Measurements from ENCODE around the gene ZPLD1. TPM values are rescaled to one million over a fixed set of nuclear protein-coding genes. Genes with fewer than 3 reads are reported as not detected.

Gene ZPLD1
- total RNA-seq, 1 experiment from 2014 or later, result not detected

DNA sequence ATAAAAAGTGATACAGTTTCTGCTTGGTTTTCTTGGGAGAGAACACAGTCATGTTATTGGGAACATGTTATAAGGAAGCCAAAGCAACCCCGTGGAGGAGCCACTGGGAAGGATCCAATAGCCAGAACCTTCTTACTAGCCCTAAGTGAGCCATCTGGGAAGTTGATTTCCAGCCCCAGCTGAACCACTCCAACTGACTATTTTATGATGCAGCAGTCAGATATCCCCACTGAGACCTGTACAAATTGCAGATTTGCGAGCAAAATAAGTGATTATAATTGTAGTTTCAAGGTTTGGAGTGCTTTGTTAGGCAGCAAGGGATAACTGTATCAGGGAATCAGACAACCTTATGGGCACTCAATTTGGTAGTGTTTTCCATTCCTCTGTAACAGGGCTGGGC lies 43.3 kb upstream of the ZPLD1 start:
- H3K4me2 ChIP-seq (ENCODE audit: insufficient read depth, insufficient read length, low read length), result no peak overlapping the region
- H2BK20ac ChIP-seq (ENCODE audit: low read depth, low read length, poor library complexity, severe bottlenecking), result no peak overlapping the region
- H4K20me1 ChIP-seq (ENCODE audit: control insufficient read depth, insufficient read depth, insufficient read length), result no peaks in the 10 kb centered on the region
- no peak overlapping the region for H4K8ac ChIP-seq (replicated peaks; ENCODE audit: insufficient read length, low read depth, low read length)
- no peak overlapping the region for H3K56ac ChIP-seq (ENCODE audit: insufficient read length, low read depth, low read length)
- H3K4me1 ChIP-seq (ENCODE audit: insufficient read depth, low read length), result no peaks in the 10 kb centered on the region
- H3K27me3 ChIP-seq (ENCODE audit: insufficient read depth, low read length), result no peaks in the 10 kb centered on the region
- H3K14ac ChIP-seq (ENCODE audit: insufficient read depth, low read length), result no peak overlapping the region
- H2BK15ac ChIP-seq (ENCODE audit: low read depth, low read length), result no peak overlapping the region
- no peak overlapping the region for H3K27ac ChIP-seq (ENCODE audit: insufficient read length, low read depth, low read length)
- H2BK120ac ChIP-seq (ENCODE audit: low read depth, low read length, poor library complexity, severe bottlenecking), result no peak overlapping the region
- H3K4ac ChIP-seq (ENCODE audit: low read depth, low read length), result no peak overlapping the region
- no peak overlapping the region for H3K23ac ChIP-seq (ENCODE audit: insufficient read length, low read depth, low read length)
- no peak overlapping the region for H4K91ac ChIP-seq (ENCODE audit: insufficient read length, low read depth, low read length)
- no peak overlapping the region for H3K18ac ChIP-seq (ENCODE audit: insufficient read length, low read depth, low read length)
- Mint-ChIP-seq H3K27ac (no peak overlapping the region), H3K36me3 (ENCODE audit: insufficient read depth in 1 of 3, low read depth in 3 of 3) (no peaks in the 10 kb centered on the region), H3K4me1 (0 out of 4 replicates have a peak, but pooled peaks cover 0 to 2% of the 10 kb centered on the region in 2 experiments), H3K9me3 (peaks cover 4 to 8% of the 10 kb centered on the region in 2 experiments; a peak in 3 of 5 replicates), H3K4me3 (no peak overlapping the region; a peak in 1 of 5 replicates), H3K27me3 (ENCODE audit: low read depth) (no peaks in the 10 kb centered on the region)
- no peak overlapping the region for H3T11ph ChIP-seq (ENCODE audit: low read length)
- H2AFZ ChIP-seq (ENCODE audit: low read length), result no peak overlapping the region
- TF ChIP-seq, protein P1, sequence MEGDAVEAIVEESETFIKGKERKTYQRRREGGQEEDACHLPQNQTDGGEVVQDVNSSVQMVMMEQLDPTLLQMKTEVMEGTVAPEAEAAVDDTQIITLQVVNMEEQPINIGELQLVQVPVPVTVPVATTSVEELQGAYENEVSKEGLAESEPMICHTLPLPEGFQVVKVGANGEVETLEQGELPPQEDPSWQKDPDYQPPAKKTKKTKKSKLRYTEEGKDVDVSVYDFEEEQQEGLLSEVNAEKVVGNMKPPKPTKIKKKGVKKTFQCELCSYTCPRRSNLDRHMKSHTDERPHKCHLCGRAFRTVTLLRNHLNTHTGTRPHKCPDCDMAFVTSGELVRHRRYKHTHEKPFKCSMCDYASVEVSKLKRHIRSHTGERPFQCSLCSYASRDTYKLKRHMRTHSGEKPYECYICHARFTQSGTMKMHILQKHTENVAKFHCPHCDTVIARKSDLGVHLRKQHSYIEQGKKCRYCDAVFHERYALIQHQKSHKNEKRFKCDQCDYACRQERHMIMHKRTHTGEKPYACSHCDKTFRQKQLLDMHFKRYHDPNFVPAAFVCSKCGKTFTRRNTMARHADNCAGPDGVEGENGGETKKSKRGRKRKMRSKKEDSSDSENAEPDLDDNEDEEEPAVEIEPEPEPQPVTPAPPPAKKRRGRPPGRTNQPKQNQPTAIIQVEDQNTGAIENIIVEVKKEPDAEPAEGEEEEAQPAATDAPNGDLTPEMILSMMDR (conservative IDR thresholded peaks at IDR 0.05), result no peak
- no peak overlapping the region for H2BK12ac ChIP-seq (ENCODE audit: insufficient read length, low read depth, low read length)
- no peak overlapping the region for H3K9ac ChIP-seq (ENCODE audit: extremely low read depth, insufficient read length, low read length)
- H2BK5ac ChIP-seq (ENCODE audit: insufficient read length, low read length), result no peak overlapping the region
- H4K5ac ChIP-seq (ENCODE audit: insufficient read length, low read depth, low read length), result no peak overlapping the region
- WGBS (ENCODE audit: extremely low coverage, insufficient read length, low lambda C conversion rate), result no CpG with 5 or more reads among the region's 2 CpGs
- no peaks in the 10 kb centered on the region for H3K9me3 ChIP-seq (ENCODE audit: control insufficient read depth, low read depth, low read length)
- DNase-seq, result no peak
- H2AK5ac ChIP-seq (ENCODE audit: insufficient read length, low read length), result no peak overlapping the region
- no peaks in the 10 kb centered on the region for H3K79me1 ChIP-seq (ENCODE audit: insufficient read depth, low read depth, low read length, poor library complexity, severe bottlenecking)
- no peaks in the 10 kb centered on the region for H3K79me2 ChIP-seq (ENCODE audit: insufficient read depth, low read length)
- H3K23me2 ChIP-seq (ENCODE audit: insufficient read length, low read depth, low read length, poor library complexity, severe bottlenecking), result no peaks in the 10 kb centered on the region

Data from H9 (cell line).